Activated B cell treated with CpG ODN at 0.5 μM for 24 hours (primary cell): Measurements from ENCODE around the gene XPNPEP2. TPM values are rescaled to one million over a fixed set of nuclear protein-coding genes. Genes with fewer than 3 reads are reported as not detected.

Experiments
- ATAC-seq: fragments of 200-7000 bp; cut with Tn5 transposase; one replicate; pipeline ENCODE4 v1.10.0; 2021; ENCODE audit warnings: low read depth, mild to moderate bottlenecking, moderate library complexity
- CTCF ChIA-PET: fragments of 350-600 bp; sonication (Branson Sonifier 250); formaldehyde crosslinking; loops from one replicate; lab custom pipeline; 2021; ENCODE audit warnings: antibody characterized with exemption; lab: Charles Lee
- POLR2A ChIA-PET: fragments of 350-600 bp; sonication (Branson Sonifier 250); formaldehyde crosslinking; loops from one replicate; lab custom pipeline; 2021; ENCODE audit warnings: antibody characterized with exemption; lab: Charles Lee
- DNase-seq: peaks from one replicate; pipeline ENCODE4 v3.0.0; 2022
- H3K27ac Mint-ChIP-seq: one replicate; pipeline ENCODE4 v1.8.0; 2020; ENCODE audit warnings: mixed read lengths
- H3K27me3 Mint-ChIP-seq: one replicate; pipeline ENCODE4 v1.8.0; 2021; ENCODE audit warnings: mixed read lengths
- H3K36me3 Mint-ChIP-seq: one replicate; pipeline ENCODE4 v1.8.0; 2021; ENCODE audit warnings: low read depth, mixed read lengths
- H3K4me1 Mint-ChIP-seq: one replicate; pipeline ENCODE4 v1.8.0; 2021; ENCODE audit warnings: mixed read lengths
- H3K4me3 Mint-ChIP-seq: one replicate; pipeline ENCODE4 v1.8.0; 2020; ENCODE audit warnings: mild to moderate bottlenecking, mixed read lengths
- H3K9me3 Mint-ChIP-seq: one replicate; pipeline ENCODE4 v1.8.0; 2020; ENCODE audit warnings: mixed read lengths
- CTCF ChIP-seq: fragments of 200-600 bp; IDR thresholded peaks from one replicate; pipeline ENCODE4 v1.8.0; 2022; ENCODE audit warnings: antibody characterized with exemption, mild to moderate bottlenecking
- intact Hi-C: fragments of 100-400 bp; cut with micrococcal nuclease; formaldehyde crosslinking; loops from one replicate; pipeline ENCODE4 v1.15.1; 2024
- total RNA-seq: library from RNA; stranded (reverse); gene quantifications from 2 replicates; pipeline ENCODE4 v1.2.3, GENCODE V29; 2022

Gene XPNPEP2
- total RNA-seq, 1 donor from 2014 or later: 0.07 TPM

GRCh38 chrX:129761596-129761995 is 22.8 kb downstream of the XPNPEP2 start:
- DNase-seq (no peak), ATAC-seq (no peak)
- Mint-ChIP-seq H3K27ac (no peak overlapping the region), H3K4me3 (no peak overlapping the region), H3K9me3 (no peaks in the 10 kb centered on the region), H3K36me3 (no peaks in the 10 kb centered on the region), H3K4me1 (peaks cover 47% of the 10 kb centered on the region), H3K27me3 (no peaks in the 10 kb centered on the region)
- TF ChIP-seq CTCF: no peak
- ChIA-PET CTCF (no interaction called here), POLR2A (interaction anchor here (0.6 to 1.1 kb wide), 2 partner anchors 11 to 13 kb away, joined by 4 to 7 read pairs; no protein-coding TSS in a partner anchor)
- intact Hi-C loops: no loop called here

- intact Hi-C loops: no loop called here
- H3K27ac Mint-ChIP-seq: no peak overlapping the region
- no peaks in the 10 kb centered on the region for H3K27me3 Mint-ChIP-seq
These were observed 23.7 kb downstream of the XPNPEP2 start for GRCh38 chrX:129762448-129762847.

GRCh38 chrX:129763666-129764065 is 24.9 kb downstream of the XPNPEP2 start:
- intact Hi-C loops: no loop called here
- Mint-ChIP-seq H3K9me3 (no peaks in the 10 kb centered on the region), H3K36me3 (no peaks in the 10 kb centered on the region), H3K27ac (no peak overlapping the region), H3K4me1 (peaks cover 43% of the 10 kb centered on the region), H3K4me3 (no peak overlapping the region), H3K27me3 (no peaks in the 10 kb centered on the region)
- no peak for DNase-seq
- CTCF ChIA-PET: no interaction called here
- no peak for ATAC-seq
- no peak for TF ChIP-seq CTCF
- POLR2A ChIA-PET: interaction anchor here (0.6 to 1.2 kb wide), 4 partner anchors 9 to 13 kb away, joined by 4 to 9 read pairs (median 4); no protein-coding TSS in a partner anchor

More at GRCh38 chrX:129762448-129762847, 23.7 kb downstream of the XPNPEP2 start:
- H3K4me1 Mint-ChIP-seq: peaks cover 42% of the 10 kb centered on the region
- ChIA-PET CTCF (no interaction called here), POLR2A (interaction anchor here (1.1 kb wide), 2 partner anchors 10 to 18 kb away, joined by 3 to 4 read pairs; no protein-coding TSS in a partner anchor)
- H3K36me3 Mint-ChIP-seq: no peaks in the 10 kb centered on the region
- DNase-seq (no peak), ATAC-seq (no peak)
- no peak overlapping the region for H3K4me3 Mint-ChIP-seq
- H3K9me3 Mint-ChIP-seq: no peaks in the 10 kb centered on the region
- no peak for TF ChIP-seq CTCF

- Mint-ChIP-seq H3K27me3 (no peaks in the 10 kb centered on the region), H3K4me1 (peaks cover 57% of the 10 kb centered on the region), H3K4me3 (no peak overlapping the region), H3K36me3 (no peaks in the 10 kb centered on the region), H3K9me3 (no peaks in the 10 kb centered on the region), H3K27ac (peak overlapping the region; percentile 80)
- ChIA-PET CTCF (interaction anchor here (1.5 to 2.5 kb wide), 3 partner anchors 9 to 13 kb away, joined by 3 to 8 read pairs (median 4); no protein-coding TSS in a partner anchor), POLR2A (interaction anchor here (0.8 to 18.0 kb wide), 4 partner anchors 9 to 91 kb away, joined by 3 to 261 read pairs (median 86); partner anchors contain the start of gene SASH3)
- TF ChIP-seq CTCF: no peak
- no peak for DNase-seq
- no peak for ATAC-seq
- intact Hi-C loops: no loop called here
These were observed 29.4 kb downstream of the XPNPEP2 start for GRCh38 chrX:129768186-129768585.

GRCh38 chrX:129768586-129769466 is 30.0 kb downstream of the XPNPEP2 start:
- peak overlapping the region; percentile 80 for H3K27ac Mint-ChIP-seq
- no peak for DNase-seq
- H3K4me3 Mint-ChIP-seq: no peak overlapping the region
- ChIA-PET POLR2A (interaction anchor here (1.0 to 18.0 kb wide), 3 partner anchors 13 to 91 kb away, joined by 5 to 261 read pairs (median 167); partner anchors contain the start of gene SASH3), CTCF (interaction anchor here (1.5 to 2.5 kb wide), 3 partner anchors 9 to 13 kb away, joined by 3 to 8 read pairs (median 4); no protein-coding TSS in a partner anchor)
- peaks cover 64% of the 10 kb centered on the region for H3K4me1 Mint-ChIP-seq
- intact Hi-C loops: loop anchor here (1.0 kb wide), 1 partner anchor 11 kb away; no protein-coding TSS in a partner anchor
- ATAC-seq: no peak
- TF ChIP-seq CTCF: no peak
- H3K36me3 Mint-ChIP-seq: no peaks in the 10 kb centered on the region
- H3K9me3 Mint-ChIP-seq: no peaks in the 10 kb centered on the region
- H3K27me3 Mint-ChIP-seq: no peaks in the 10 kb centered on the region
